Immature natural killer cell (primary cell): ENCODE measurements around the gene NBPF1. TPM values are rescaled to one million over a fixed set of nuclear protein-coding genes. Genes with fewer than 3 reads are reported as not detected.
"Not testable (repeated sequence)": the region's sequence is repeated elsewhere in the genome, so short reads cannot be mapped to it uniquely, and the experiment has no call there.

Experiments
- DNase-seq, 3 donors: peaks; one replicate each; pipeline ENCODE4 v3.0.0; 2022; ENCODE audit warnings: mixed read lengths in 1 of 3
- H3K27ac Mint-ChIP-seq, 6 donors: one replicate each; pipeline ENCODE4 v1.8.0; 2020; ENCODE audit warnings: mixed read lengths in 6 of 6, mild to moderate bottlenecking in 5 of 6, inconsistent platforms in 4 of 6, moderate library complexity in 3 of 6
- H3K27me3 Mint-ChIP-seq, 3 donors: one replicate each; pipeline ENCODE4 v1.8.0; 2020 to 2021; ENCODE audit warnings: low read depth in 3 of 3, mild to moderate bottlenecking in 3 of 3, mixed read lengths in 3 of 3, moderate library complexity in 3 of 3, inconsistent platforms in 1 of 3
- H3K36me3 Mint-ChIP-seq, 3 donors: one replicate each; pipeline ENCODE4 v1.8.0; 2020; ENCODE audit warnings: mixed read lengths in 3 of 3, inconsistent platforms in 2 of 3, mild to moderate bottlenecking in 2 of 3
- H3K4me1 Mint-ChIP-seq, 2 donors: one replicate each; pipeline ENCODE4 v1.8.0; 2020; ENCODE audit warnings: inconsistent platforms in 2 of 2, mild to moderate bottlenecking in 2 of 2, mixed read lengths in 2 of 2, moderate library complexity in 1 of 2
- H3K4me3 Mint-ChIP-seq, 5 donors: one replicate each; pipeline ENCODE4 v1.8.0; 2020; ENCODE audit warnings: mild to moderate bottlenecking in 5 of 5, mixed read lengths in 5 of 5, inconsistent platforms in 3 of 5, moderate library complexity in 3 of 5
- H3K9me3 Mint-ChIP-seq, 6 donors: one replicate each; pipeline ENCODE4 v1.8.0; 2020; ENCODE audit warnings: mild to moderate bottlenecking in 6 of 6, mixed read lengths in 6 of 6, inconsistent platforms in 4 of 6, moderate library complexity in 3 of 6
- polyA plus RNA-seq, 3 donors: library from polyadenylated mRNA; unstranded; fragments of 300-500 nt; fragmentation: Illumina TruSeq; gene quantifications; one replicate each; pipeline ENCODE4 v1.2.3, GENCODE V29; 2021

Gene NBPF1
- polyA plus RNA-seq = 1 to 10 TPM; 4.5 to 9.1 (median 6.9) TPM

DNA sequence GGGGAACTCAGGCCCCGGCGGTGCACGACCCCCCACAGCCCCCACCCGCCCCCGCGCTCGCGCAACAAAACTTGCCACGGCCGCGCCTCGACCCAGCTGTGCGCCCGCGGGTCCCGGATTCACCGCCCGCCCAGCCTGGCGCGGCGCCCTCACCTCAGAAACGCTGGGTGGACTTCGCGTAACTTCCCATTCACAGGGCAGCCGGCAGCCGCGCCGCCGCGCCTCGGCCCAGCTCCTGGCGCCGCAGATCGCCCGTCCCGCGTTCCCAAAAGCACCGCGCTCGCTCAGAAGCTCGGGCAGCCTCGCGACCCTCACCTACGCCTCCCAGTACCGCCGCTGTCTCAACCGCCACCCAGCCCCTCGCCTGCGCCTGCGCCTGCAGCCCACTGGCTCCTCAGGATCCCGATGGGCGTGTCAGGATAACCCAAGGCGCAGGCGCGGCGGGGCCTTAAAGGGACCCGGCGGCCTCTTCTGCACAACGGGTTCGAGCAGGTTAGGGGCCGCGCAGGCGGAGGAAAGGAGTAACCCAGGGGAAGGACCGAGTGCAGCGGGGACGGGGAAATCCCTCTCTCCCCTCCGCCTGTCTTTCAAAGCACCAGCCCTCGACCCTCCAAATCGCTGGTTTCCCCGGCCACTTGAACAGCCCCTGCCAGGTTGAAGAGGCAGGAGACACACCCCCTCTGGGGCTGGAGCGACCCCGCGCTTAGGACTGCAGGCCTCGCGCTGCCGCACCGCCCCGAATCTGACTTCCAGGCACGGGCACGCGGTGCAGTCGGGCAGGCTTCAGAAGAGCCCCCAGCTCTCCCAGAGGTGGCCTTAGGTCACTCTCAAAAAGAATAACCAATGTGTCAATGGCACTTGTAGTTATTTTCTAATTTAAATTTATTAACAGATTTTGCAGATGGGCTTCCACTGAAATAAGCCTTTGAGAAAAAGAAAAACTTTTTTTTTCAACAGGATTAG is at the start of gene NBPF1:
Gene NBPF1, minus strand, starts transcription at position 380 of the 963 bp plus-strand sequence.
- peak; percentile 79 to 85 (median 83) for DNase-seq
- Mint-ChIP-seq H3K36me3 (no peaks in the 10 kb centered on the region), H3K27me3 (no peaks in the 10 kb centered on the region), H3K9me3 (no peaks in the 10 kb centered on the region), H3K4me1 (no peaks in the 10 kb centered on the region), H3K27ac (no peak within 1 kb of the TSS), H3K4me3 (no peak within 1 kb of the TSS)

DNA sequence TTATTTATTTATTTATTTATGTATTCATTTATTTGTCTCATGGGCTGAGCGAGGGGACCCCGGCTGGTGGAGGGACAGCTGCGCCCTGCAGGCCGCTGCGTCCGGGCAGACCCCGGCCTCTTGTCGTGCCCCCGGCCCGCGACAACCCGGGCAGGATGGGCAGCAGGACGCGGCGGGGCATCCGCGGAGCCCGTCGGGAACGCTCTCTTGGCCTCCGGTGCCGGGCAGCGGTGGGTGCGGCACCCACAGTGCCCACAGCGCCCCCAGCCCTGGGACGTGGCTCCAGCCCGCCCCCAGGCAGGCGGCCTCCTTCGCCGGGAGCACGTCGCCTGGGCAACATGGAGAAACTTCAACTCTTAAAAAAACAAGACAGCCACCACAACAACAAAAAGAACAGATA is 44.9 kb upstream of the NBPF1 start:
- not testable (repeated sequence) for DNase-seq, H3K36me3 Mint-ChIP-seq, H3K4me1 Mint-ChIP-seq, H3K27ac Mint-ChIP-seq, H3K4me3 Mint-ChIP-seq, H3K9me3 Mint-ChIP-seq, H3K27me3 Mint-ChIP-seq

GRCh38 chr1:16656981-16657683 is 43.8 kb upstream of the NBPF1 start:
- H3K4me1 Mint-ChIP-seq, H3K4me3 Mint-ChIP-seq, H3K27ac Mint-ChIP-seq, H3K36me3 Mint-ChIP-seq, DNase-seq, H3K27me3 Mint-ChIP-seq, H3K9me3 Mint-ChIP-seq: not testable (repeated sequence)

- not testable (repeated sequence) for H3K9me3 Mint-ChIP-seq, H3K27me3 Mint-ChIP-seq, H3K4me3 Mint-ChIP-seq, DNase-seq, H3K27ac Mint-ChIP-seq, H3K36me3 Mint-ChIP-seq, H3K4me1 Mint-ChIP-seq
Measured at GRCh38 chr1:16656574-16656973, 43.2 kb upstream of the NBPF1 start.

GRCh38 chr1:16651560-16651959 is 38.2 kb upstream of the NBPF1 start:
- not testable (repeated sequence) for H3K27me3 Mint-ChIP-seq, H3K27ac Mint-ChIP-seq, H3K9me3 Mint-ChIP-seq, H3K4me1 Mint-ChIP-seq, H3K4me3 Mint-ChIP-seq, H3K36me3 Mint-ChIP-seq
- DNase-seq = peak in 1 of 3 donors; percentile 0

DNA sequence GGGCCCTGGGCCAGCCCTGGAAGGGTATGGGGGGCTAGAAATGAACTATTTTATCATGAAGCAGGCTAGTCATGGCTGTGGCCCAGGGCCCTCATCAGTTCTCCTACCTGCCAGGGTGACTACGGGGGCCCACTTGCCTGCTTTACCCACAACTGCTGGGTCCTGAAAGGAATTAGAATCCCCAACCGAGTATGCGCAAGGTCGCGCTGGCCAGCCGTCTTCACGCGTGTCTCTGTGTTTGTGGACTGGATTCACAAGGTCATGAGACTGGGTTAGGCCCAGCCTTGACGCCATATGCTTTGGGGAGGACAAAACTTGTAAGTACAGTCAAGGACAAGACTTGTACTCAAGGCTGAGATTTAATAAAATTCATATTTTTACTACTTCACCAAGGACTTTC is 36.6 kb upstream of the NBPF1 start:
- H3K27me3 Mint-ChIP-seq, H3K4me3 Mint-ChIP-seq, H3K4me1 Mint-ChIP-seq, H3K27ac Mint-ChIP-seq, H3K9me3 Mint-ChIP-seq, H3K36me3 Mint-ChIP-seq, DNase-seq: not testable (repeated sequence)

DNA sequence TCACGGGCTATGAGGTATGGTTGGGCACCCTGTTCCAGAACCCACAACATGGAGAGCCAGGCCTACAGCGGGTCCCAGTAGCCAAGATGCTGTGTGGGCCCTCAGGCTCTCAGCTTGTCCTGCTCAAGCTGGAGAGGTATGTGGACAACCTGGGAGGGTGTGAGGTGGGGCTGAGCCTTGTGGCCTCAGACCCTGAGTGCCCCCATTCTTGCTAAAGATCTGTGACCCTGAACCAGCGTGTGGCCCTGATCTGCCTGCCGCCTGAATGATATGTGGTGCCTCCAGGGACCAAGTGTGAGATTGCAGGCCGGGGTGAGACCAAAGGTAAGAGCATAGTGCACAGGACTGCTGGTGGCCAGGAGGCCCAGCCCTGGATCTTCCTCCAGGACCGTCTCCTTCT is 36.0 kb upstream of the NBPF1 start:
- not testable (repeated sequence) for DNase-seq, H3K36me3 Mint-ChIP-seq, H3K27me3 Mint-ChIP-seq, H3K9me3 Mint-ChIP-seq, H3K4me3 Mint-ChIP-seq, H3K4me1 Mint-ChIP-seq, H3K27ac Mint-ChIP-seq

GRCh38 chr1:16648756-16649155 is 35.4 kb upstream of the NBPF1 start:
- H3K9me3 Mint-ChIP-seq, H3K36me3 Mint-ChIP-seq, H3K27ac Mint-ChIP-seq, H3K27me3 Mint-ChIP-seq, H3K4me1 Mint-ChIP-seq, DNase-seq: not testable (repeated sequence)
- peak overlapping the region in 1 of 5 donors; percentile 30 for H3K4me3 Mint-ChIP-seq

DNA sequence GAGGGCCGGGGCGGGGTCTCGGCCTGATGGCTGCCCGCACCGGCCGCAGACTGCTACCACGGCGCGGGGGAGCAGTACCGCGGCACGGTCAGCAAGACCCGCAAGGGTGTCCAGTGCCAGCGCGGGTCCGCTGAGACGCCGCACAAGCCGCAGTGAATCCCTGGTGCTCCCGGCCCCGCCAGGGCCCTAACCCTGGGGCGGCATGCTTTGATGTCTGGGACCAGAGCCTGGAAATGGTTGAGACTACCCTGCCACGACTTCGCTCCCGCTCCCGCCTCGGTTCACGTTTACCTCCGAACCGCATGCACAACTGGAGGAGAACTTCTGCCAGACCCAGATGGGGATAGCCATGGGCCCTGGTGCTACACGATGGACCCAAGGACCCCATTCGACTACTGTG is 34.9 kb upstream of the NBPF1 start:
- H3K4me1 Mint-ChIP-seq, H3K9me3 Mint-ChIP-seq, DNase-seq, H3K36me3 Mint-ChIP-seq, H3K27me3 Mint-ChIP-seq, H3K27ac Mint-ChIP-seq: not testable (repeated sequence)
- H3K4me3 Mint-ChIP-seq = peak overlapping the region in 1 of 5 donors; percentile 30

DNA sequence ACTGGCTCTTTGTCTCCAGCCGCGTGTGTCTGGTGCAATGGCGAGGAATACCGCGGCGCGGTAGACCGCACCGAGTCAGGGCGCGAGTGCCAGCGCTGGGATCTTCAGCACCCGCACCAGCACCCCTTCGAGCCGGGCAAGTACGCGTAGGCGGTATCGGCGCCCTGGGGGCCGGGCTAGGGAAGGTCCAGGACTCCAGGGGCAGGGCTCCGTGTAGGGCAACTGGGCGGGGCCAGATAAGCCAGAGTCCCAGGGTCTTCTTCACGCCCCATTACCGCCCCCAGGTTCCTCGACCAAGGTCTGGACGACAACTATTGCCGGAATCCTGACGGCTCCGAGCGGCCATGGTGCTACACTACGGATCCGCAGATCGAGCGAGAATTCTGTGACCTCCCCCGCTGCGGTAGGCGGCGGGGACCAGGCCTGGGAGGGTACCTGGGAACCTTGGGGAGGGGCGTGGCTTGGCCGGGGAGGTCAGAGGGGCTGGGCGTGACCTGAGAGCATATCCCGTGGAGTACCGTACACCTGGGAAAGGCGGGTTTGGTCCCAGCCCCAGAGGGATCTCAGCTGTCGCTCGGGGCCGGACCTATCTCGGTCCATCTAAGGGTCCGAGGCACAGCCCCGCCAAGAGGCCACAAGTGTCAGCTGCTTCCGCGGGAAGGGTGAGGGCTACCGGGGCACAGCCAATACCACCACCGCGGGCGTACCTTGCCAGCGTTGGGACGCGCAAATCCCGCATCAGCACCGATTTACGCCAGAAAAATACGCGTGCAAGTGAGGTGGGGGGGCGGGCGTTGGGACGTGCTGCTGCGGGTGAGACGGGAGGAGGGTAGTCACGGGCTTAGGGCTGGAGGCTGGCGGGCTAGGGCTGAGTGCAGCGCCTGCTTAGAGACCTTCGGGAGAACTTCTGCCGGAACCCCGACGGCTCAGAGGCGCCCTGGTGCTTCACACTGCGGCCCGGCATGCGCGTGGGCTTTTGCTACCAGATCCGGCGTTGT is 34.1 kb upstream of the NBPF1 start:
- H3K27ac Mint-ChIP-seq, H3K36me3 Mint-ChIP-seq, H3K4me1 Mint-ChIP-seq, H3K27me3 Mint-ChIP-seq, H3K9me3 Mint-ChIP-seq: not testable (repeated sequence)
- DNase-seq = peak in 2 of 3 donors; percentile 29 to 46
- peak overlapping the region; percentile 36 to 74 (median 49) for H3K4me3 Mint-ChIP-seq

GRCh38 chr1:16646716-16647115 is 33.4 kb upstream of the NBPF1 start:
- not testable (repeated sequence) for H3K9me3 Mint-ChIP-seq, H3K27ac Mint-ChIP-seq, H3K4me1 Mint-ChIP-seq, DNase-seq, H3K27me3 Mint-ChIP-seq, H3K36me3 Mint-ChIP-seq
- H3K4me3 Mint-ChIP-seq = peak overlapping the region in 1 of 5 donors; percentile 39

DNA sequence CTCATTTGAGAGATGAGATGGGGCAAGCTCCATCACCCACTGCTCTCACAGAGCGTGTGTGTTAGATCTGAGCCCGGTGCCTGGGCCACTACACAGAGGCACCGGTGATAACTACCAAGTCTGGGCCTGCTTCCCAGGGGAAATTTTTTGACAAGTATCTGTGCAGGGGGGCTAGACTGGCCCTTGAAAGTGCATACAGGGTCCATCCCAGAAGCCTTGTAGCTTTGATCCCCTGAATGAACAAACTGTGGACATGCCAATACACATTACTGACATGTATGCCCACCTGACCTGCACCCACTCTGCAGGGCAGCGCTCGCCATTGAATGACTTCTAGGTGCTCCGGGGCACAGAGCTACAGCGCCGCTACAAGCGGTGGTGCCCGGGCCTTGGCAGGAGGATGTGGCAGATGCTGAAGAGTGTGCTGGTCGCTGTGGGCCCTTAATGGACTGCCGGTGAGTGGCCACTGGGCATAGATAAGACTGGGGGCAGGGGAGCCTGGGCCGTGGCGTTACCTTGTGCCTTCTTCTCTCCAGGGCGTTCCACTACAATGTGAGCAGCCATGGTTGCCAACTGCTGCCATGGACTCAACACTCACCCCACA is 32.8 kb upstream of the NBPF1 start:
- peak in 1 of 3 donors; percentile 1 for DNase-seq
- not testable (repeated sequence) for H3K36me3 Mint-ChIP-seq, H3K4me1 Mint-ChIP-seq, H3K9me3 Mint-ChIP-seq, H3K27me3 Mint-ChIP-seq
- peak overlapping the region; percentile 16 to 42 (median 39) for H3K4me3 Mint-ChIP-seq
- peak overlapping the region in 1 of 6 donors; percentile 73 for H3K27ac Mint-ChIP-seq

DNA sequence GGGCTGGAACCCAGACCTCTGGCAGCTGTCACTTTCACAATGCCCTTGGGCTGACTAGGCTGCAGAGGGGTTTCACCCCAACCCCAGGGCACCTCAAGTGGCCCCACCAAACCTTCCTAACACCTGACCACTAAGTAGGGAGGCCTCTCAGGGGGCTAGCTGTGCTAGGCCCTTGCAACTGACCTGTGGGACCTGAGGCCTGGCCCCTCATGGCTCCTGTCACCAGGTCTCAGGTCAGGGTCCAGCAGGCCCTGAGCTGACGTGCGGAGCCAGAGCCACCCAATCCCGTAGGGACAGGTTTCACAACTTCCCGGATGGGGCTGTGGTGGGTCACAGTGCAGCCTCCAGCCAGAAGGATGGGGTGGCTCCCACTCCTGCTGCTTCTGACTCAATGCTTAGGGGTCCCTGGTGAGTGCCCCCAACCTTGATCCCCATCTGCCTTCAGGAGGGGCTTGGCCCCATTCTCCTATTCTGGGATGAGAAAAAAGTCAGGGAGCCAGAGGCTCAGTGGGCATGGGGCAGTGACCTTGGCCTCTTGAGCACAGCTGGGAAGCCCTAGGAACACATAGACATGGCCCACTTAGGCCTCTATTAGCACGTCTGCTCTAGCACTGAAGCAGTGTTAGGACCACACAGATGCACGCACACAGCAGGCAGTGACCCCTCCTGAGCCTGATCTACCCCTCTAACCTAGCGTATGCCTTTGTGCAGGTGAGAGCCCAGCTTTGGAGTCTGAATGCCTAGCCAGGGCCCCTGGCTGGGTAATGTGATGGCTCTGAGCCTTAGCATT is 32.1 kb upstream of the NBPF1 start:
- not testable (repeated sequence) for H3K27ac Mint-ChIP-seq, H3K27me3 Mint-ChIP-seq, DNase-seq, H3K36me3 Mint-ChIP-seq, H3K9me3 Mint-ChIP-seq, H3K4me3 Mint-ChIP-seq, H3K4me1 Mint-ChIP-seq
